ENCODE results near the gene FTL. TPM values are rescaled to one million over a fixed set of nuclear protein-coding genes. Genes with fewer than 3 reads are reported as not detected.

Gene FTL
- polyA plus RNA-seq, 4 donors = 4,142 to 9,292 (median 8,268) TPM

DNA sequence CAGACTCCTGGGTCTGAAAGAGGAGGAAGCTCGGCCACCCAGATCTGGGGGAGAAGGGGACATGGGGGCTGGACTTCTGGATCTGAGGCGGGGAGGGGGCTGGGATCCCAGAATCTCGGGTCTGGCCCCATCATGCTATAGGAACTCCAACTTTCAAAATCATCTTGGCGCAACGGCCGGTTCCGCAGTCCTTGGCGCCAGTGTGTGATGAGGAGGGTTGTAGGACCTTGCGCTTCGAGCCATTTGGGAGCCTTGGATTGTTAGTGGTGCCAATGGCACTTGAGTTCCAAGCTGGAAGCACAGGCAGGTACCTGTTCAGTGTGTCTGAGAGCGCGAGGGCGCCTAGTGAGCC is 28.9 kb downstream of the FTL start:
- FAIRE-seq (no peak), DNase-seq (no peak)
- Histone ChIP-seq H3K4me3 (ENCODE audit: low read depth in 1 of 3, low read length in 3 of 3) (peak overlapping the region; percentile 54 to 94 (median 58)), H3K27ac (ENCODE audit: low read depth in 1 of 3, low read length in 2 of 3) (peak overlapping the region; percentile 17 to 98 (median 95)), H3K4me1 (ENCODE audit: control insufficient read depth in 3 of 3, insufficient read depth in 2 of 3, low read depth in 1 of 3, low read length in 2 of 3) (peaks cover 2 to 22% (median 7%) of the 10 kb centered on the region in 3 donors), H3K9me3 (ENCODE audit: control insufficient read depth in 2 of 2, insufficient read depth in 1 of 2, low read depth in 1 of 2, low read length in 1 of 2) (no peaks in the 10 kb centered on the region), H3K27me3 (ENCODE audit: control insufficient read depth in 3 of 3, insufficient read depth in 3 of 3, low read length in 3 of 3) (no peaks in the 10 kb centered on the region), H3K36me3 (ENCODE audit: control insufficient read depth in 3 of 3, insufficient read depth in 2 of 3, low read depth in 1 of 3, low read length in 3 of 3) (peaks cover 0 to 29% (median 0%) of the 10 kb centered on the region in 3 donors)
- 0 to 1% (median 1%) methylated on average over 13 of the region's 13 CpGs for WGBS, 3 donors

- DNase-seq (peak; percentile 48 to 58), FAIRE-seq (no peak)
- peaks cover 0 to 29% (median 1%) of the 10 kb centered on the region in 3 donors for H3K36me3 ChIP-seq (ENCODE audit: control insufficient read depth in 3 of 3, insufficient read depth in 2 of 3, low read depth in 1 of 3, low read length in 3 of 3)
- H3K27me3 ChIP-seq (ENCODE audit: control insufficient read depth in 3 of 3, insufficient read depth in 3 of 3, low read length in 3 of 3) = no peaks in the 10 kb centered on the region
- H3K9me3 ChIP-seq (ENCODE audit: control insufficient read depth in 2 of 2, insufficient read depth in 1 of 2, low read depth in 1 of 2, low read length in 1 of 2) = no peaks in the 10 kb centered on the region
- no peak overlapping the region for H3K4me3 ChIP-seq (ENCODE audit: low read depth in 1 of 3, low read length in 3 of 3)
- H3K4me1 ChIP-seq (ENCODE audit: control insufficient read depth in 3 of 3, insufficient read depth in 2 of 3, low read depth in 1 of 3, low read length in 2 of 3) = peaks cover 0 to 9% (median 0%) of the 10 kb centered on the region in 3 donors
- no peak overlapping the region for H3K27ac ChIP-seq (ENCODE audit: low read depth in 1 of 3, low read length in 2 of 3)
- WGBS, 3 donors = 73 to 76% (median 73%) methylated on average over 5 of the region's 5 CpGs
Observed at GRCh38 chr19:48997972-48998371, 32.9 kb downstream of the FTL start.

DNA sequence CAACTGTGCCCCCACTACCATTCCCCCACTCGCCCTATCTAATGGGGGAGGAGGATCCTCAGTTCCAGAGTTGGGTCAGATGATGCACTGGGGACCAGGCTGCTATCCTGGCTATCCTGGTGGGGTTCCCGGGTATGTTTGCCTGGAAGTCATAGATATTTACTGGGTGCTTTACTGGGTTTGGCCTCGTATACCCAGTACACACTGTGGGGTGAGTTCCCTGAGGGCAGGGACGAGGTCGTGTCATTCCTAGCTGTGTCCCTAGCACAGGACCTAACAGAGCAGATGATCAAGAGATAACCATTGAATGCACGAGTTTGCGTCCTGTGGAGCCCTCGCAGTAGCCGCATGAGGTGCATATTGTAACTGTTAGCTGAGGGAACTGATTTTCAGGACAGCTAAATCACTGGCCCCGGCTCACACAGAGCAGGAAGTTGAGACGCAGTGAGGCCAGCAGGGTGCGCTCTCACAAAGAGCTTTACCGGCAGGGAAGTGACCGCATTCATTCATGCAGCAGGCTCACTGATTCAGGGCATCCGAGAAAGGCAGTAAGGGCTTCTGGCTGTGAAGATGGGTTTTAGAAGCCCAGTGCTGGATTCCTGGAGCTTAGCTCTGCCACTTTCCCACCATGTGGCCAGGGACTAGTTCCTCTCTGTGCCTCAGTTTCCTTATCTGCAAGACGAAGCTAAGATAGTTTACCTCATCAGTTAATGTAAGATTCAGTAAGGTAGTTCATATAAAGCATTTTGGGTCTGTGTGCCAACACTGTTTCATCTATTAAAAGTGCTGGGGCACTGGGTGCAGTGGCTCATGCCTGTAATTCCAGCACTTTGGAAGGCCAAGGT is 34.6 kb downstream of the FTL start:
- peaks cover 4 to 45% (median 7%) of the 10 kb centered on the region in 3 donors for H3K36me3 ChIP-seq (ENCODE audit: control insufficient read depth in 3 of 3, insufficient read depth in 2 of 3, low read depth in 1 of 3, low read length in 3 of 3)
- no peaks in the 10 kb centered on the region for H3K9me3 ChIP-seq (ENCODE audit: control insufficient read depth in 2 of 2, insufficient read depth in 1 of 2, low read depth in 1 of 2, low read length in 1 of 2)
- H3K4me1 ChIP-seq (ENCODE audit: control insufficient read depth in 3 of 3, insufficient read depth in 2 of 3, low read depth in 1 of 3, low read length in 2 of 3) = peaks cover 0 to 3% (median 0%) of the 10 kb centered on the region in 3 donors
- no peaks in the 10 kb centered on the region for H3K27me3 ChIP-seq (ENCODE audit: control insufficient read depth in 3 of 3, insufficient read depth in 3 of 3, low read length in 3 of 3)
- DNase-seq (peak; percentile 64 to 65), FAIRE-seq (no peak)
- H3K4me3 ChIP-seq (ENCODE audit: low read depth in 1 of 3, low read length in 3 of 3) = no peak overlapping the region
- H3K27ac ChIP-seq (ENCODE audit: low read depth in 1 of 3, low read length in 2 of 3) = no peak overlapping the region
- WGBS, 3 donors = 60 to 66% (median 64%) methylated on average over 16 of the region's 16 CpGs

- H3K27me3 ChIP-seq (ENCODE audit: control insufficient read depth in 3 of 3, insufficient read depth in 3 of 3, low read length in 3 of 3) = no peaks in the 10 kb centered on the region
- H3K9me3 ChIP-seq (ENCODE audit: control insufficient read depth in 2 of 2, insufficient read depth in 1 of 2, low read depth in 1 of 2, low read length in 1 of 2) = no peaks in the 10 kb centered on the region
- no peaks in the 10 kb centered on the region for H3K4me1 ChIP-seq (ENCODE audit: control insufficient read depth in 3 of 3, insufficient read depth in 2 of 3, low read depth in 1 of 3, low read length in 2 of 3)
- WGBS, 3 donors = 97 to 99% (median 98%) methylated on average over 15 of the region's 15 CpGs
- FAIRE-seq (no peak), DNase-seq (no peak)
- peaks cover 4 to 63% (median 15%) of the 10 kb centered on the region in 3 donors for H3K36me3 ChIP-seq (ENCODE audit: control insufficient read depth in 3 of 3, insufficient read depth in 2 of 3, low read depth in 1 of 3, low read length in 3 of 3)
- no peak overlapping the region for H3K4me3 ChIP-seq (ENCODE audit: low read depth in 1 of 3, low read length in 3 of 3)
- H3K27ac ChIP-seq (ENCODE audit: low read depth in 1 of 3, low read length in 2 of 3) = no peak overlapping the region
Observed at GRCh38 chr19:49004133-49004532, 39.0 kb downstream of the FTL start.

DNA sequence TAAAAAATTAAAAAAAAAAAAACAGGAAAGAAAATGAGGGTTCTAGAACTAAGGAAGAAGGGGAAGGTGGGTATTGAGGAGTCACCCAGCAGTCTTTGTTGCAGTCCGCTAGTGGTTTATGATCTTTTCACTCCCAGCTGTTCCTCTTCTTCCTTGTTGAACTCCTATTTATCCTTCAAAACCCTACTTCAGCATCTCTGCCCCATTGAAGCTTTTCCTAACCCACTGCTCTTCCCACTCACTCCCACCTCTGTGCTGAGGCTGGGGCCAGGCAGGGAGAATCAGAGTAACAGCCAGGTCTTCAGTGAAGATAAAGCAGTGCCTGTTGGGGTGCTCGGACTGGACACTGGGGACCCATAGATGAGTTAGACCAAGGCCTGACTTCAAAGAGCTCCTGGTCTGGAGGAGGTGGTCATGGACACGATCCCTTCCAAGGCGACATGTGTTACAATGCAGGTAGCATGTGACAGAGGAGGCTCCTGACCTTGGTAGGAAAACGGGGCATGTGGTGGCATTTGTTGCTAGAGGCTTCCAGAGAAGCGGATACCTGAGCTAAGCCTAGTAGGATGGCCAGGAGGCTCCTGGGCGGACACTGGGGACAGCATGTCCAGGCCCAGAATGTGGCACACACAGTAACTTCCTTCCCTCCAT is 40.0 kb downstream of the FTL start:
- peaks cover 4 to 63% (median 20%) of the 10 kb centered on the region in 3 donors for H3K36me3 ChIP-seq (ENCODE audit: control insufficient read depth in 3 of 3, insufficient read depth in 2 of 3, low read depth in 1 of 3, low read length in 3 of 3)
- DNase-seq (no peak), FAIRE-seq (no peak)
- H3K27me3 ChIP-seq (ENCODE audit: control insufficient read depth in 3 of 3, insufficient read depth in 3 of 3, low read length in 3 of 3) = no peaks in the 10 kb centered on the region
- no peak overlapping the region for H3K4me3 ChIP-seq (ENCODE audit: low read depth in 1 of 3, low read length in 3 of 3)
- no peak overlapping the region for H3K27ac ChIP-seq (ENCODE audit: low read depth in 1 of 3, low read length in 2 of 3)
- 93 to 95% (median 94%) methylated on average over 7 of the region's 7 CpGs for WGBS, 3 donors
- H3K9me3 ChIP-seq (ENCODE audit: control insufficient read depth in 2 of 2, insufficient read depth in 1 of 2, low read depth in 1 of 2, low read length in 1 of 2) = no peaks in the 10 kb centered on the region
- H3K4me1 ChIP-seq (ENCODE audit: control insufficient read depth in 3 of 3, insufficient read depth in 2 of 3, low read depth in 1 of 3, low read length in 2 of 3) = no peaks in the 10 kb centered on the region

- FAIRE-seq (no peak), DNase-seq (no peak)
- Histone ChIP-seq H3K4me3 (ENCODE audit: low read depth in 1 of 3, low read length in 3 of 3) (no peak overlapping the region), H3K27me3 (ENCODE audit: control insufficient read depth in 3 of 3, insufficient read depth in 3 of 3, low read length in 3 of 3) (no peaks in the 10 kb centered on the region), H3K36me3 (ENCODE audit: control insufficient read depth in 3 of 3, insufficient read depth in 2 of 3, low read depth in 1 of 3, low read length in 3 of 3) (peaks cover 4 to 77% (median 25%) of the 10 kb centered on the region in 3 donors), H3K4me1 (ENCODE audit: control insufficient read depth in 3 of 3, insufficient read depth in 2 of 3, low read depth in 1 of 3, low read length in 2 of 3) (no peaks in the 10 kb centered on the region), H3K9me3 (ENCODE audit: control insufficient read depth in 2 of 2, insufficient read depth in 1 of 2, low read depth in 1 of 2, low read length in 1 of 2) (no peaks in the 10 kb centered on the region), H3K27ac (ENCODE audit: low read depth in 1 of 3, low read length in 2 of 3) (no peak overlapping the region)
- 96 to 98% (median 97%) methylated on average over 22 of the region's 22 CpGs for WGBS, 3 donors
Observed at GRCh38 chr19:49006905-49007304, 41.8 kb downstream of the FTL start.

- Histone ChIP-seq H3K4me1 (ENCODE audit: control insufficient read depth in 3 of 3, insufficient read depth in 2 of 3, low read depth in 1 of 3, low read length in 2 of 3) (no peaks in the 10 kb centered on the region), H3K27me3 (ENCODE audit: control insufficient read depth in 3 of 3, insufficient read depth in 3 of 3, low read length in 3 of 3) (no peaks in the 10 kb centered on the region), H3K4me3 (ENCODE audit: low read depth in 1 of 3, low read length in 3 of 3) (no peak overlapping the region), H3K36me3 (ENCODE audit: control insufficient read depth in 3 of 3, insufficient read depth in 2 of 3, low read depth in 1 of 3, low read length in 3 of 3) (peaks cover 0 to 77% (median 17%) of the 10 kb centered on the region in 3 donors), H3K9me3 (ENCODE audit: control insufficient read depth in 2 of 2, insufficient read depth in 1 of 2, low read depth in 1 of 2, low read length in 1 of 2) (no peaks in the 10 kb centered on the region), H3K27ac (ENCODE audit: low read depth in 1 of 3, low read length in 2 of 3) (no peak overlapping the region)
- DNase-seq (no peak), FAIRE-seq (no peak)
- WGBS, 3 donors = 90 to 95% (median 94%) methylated on average over 15 to 18 of the region's 18 CpGs
Observed at GRCh38 chr19:49009828-49010227, 44.7 kb downstream of the FTL start.

DNA sequence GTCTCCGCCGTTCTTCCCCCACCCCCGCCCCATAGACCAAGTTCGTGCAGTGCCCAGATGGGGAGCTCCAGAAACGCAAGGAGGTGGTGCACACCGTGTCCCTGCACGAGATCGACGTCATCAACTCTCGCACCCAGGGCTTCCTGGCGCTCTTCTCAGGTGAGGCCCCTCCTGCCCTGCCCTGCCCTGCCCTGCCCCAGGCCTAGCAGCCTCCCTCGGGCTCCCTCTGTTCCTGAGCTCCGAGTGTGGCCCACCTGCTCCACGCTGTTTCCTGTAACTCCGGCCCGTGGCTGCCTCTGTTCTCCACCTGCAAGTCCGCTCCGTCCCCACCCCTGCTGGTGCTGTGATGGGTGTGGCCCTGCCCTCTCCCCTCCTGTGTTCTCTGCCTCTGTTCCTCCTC is 45.3 kb downstream of the FTL start:
- H3K27ac ChIP-seq (ENCODE audit: low read depth in 1 of 3, low read length in 2 of 3) = no peak overlapping the region
- no peak overlapping the region for H3K4me3 ChIP-seq (ENCODE audit: low read depth in 1 of 3, low read length in 3 of 3)
- peaks cover 3 to 78% (median 17%) of the 10 kb centered on the region in 3 donors for H3K36me3 ChIP-seq (ENCODE audit: control insufficient read depth in 3 of 3, insufficient read depth in 2 of 3, low read depth in 1 of 3, low read length in 3 of 3)
- DNase-seq = no peak
- no peaks in the 10 kb centered on the region for H3K9me3 ChIP-seq (ENCODE audit: control insufficient read depth in 2 of 2, insufficient read depth in 1 of 2, low read depth in 1 of 2, low read length in 1 of 2)
- H3K27me3 ChIP-seq (ENCODE audit: control insufficient read depth in 3 of 3, insufficient read depth in 3 of 3, low read length in 3 of 3) = no peaks in the 10 kb centered on the region
- no peaks in the 10 kb centered on the region for H3K4me1 ChIP-seq (ENCODE audit: control insufficient read depth in 3 of 3, insufficient read depth in 2 of 3, low read depth in 1 of 3, low read length in 2 of 3)
- WGBS, 3 donors = 91 to 93% (median 93%) methylated on average over 18 of the region's 18 CpGs
- FAIRE-seq = no peak

Measured in small intestine (tissue), 7 donors.